Astrocyte (in vitro differentiated cells and primary cell): ENCODE measurements around the gene AATF.
A peak's percentile ranks its signal among the peaks of the same experiment; 100 is the strongest.

Experiments
- EZH2 ChIP-seq: IDR thresholded peaks from 2 replicates; pipeline ENCODE4 v1.6.1; 2012; ENCODE audit warnings: mild to moderate bottlenecking, low read length, inconsistent platforms; ENCODE audit not compliant: insufficient read depth
- TF ChIP-seq, protein P1 (sequence below): IDR thresholded peaks from 2 replicates; pipeline ENCODE4 v1.5.1; 2011; ENCODE audit warnings: low read depth, mild to moderate bottlenecking, inconsistent platforms, low read length, moderate library complexity; ENCODE audit not compliant: insufficient read depth

DNA sequence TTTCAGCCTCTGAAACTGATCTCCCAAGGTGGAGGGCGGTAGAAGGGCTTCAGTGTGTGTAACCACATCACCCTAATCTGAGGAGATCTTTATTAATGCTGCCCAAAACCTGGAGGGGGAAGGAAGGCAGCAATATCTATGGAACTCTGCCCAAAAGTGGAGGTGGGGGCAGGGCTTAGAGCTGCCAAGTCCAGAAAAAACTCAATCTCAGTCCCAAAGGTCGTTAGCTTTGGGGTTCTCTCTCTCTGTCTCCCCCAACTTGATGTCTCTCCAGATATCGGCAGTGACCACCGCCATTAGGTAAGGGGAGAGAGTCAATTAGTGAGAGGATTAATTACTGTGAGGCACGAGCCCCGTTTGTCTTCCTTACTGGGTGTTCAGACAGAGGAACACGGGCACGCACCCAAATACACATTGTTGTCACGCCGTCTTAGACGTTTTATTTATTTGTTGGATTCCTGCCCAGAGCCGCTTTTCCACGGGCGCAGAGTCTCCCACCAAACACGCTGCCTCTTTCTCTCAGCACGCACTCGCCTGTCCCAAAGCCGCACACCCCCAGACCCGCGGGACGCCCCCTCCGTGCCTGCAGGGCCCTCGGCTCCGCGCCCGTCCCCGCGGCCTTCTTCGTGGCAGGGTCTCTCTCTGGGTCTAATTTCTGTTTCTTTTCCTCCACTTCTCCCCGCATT lies 16.9 kb upstream of the AATF start:
- peak; percentile 93 for TF ChIP-seq EZH2
- TF ChIP-seq, protein P1, sequence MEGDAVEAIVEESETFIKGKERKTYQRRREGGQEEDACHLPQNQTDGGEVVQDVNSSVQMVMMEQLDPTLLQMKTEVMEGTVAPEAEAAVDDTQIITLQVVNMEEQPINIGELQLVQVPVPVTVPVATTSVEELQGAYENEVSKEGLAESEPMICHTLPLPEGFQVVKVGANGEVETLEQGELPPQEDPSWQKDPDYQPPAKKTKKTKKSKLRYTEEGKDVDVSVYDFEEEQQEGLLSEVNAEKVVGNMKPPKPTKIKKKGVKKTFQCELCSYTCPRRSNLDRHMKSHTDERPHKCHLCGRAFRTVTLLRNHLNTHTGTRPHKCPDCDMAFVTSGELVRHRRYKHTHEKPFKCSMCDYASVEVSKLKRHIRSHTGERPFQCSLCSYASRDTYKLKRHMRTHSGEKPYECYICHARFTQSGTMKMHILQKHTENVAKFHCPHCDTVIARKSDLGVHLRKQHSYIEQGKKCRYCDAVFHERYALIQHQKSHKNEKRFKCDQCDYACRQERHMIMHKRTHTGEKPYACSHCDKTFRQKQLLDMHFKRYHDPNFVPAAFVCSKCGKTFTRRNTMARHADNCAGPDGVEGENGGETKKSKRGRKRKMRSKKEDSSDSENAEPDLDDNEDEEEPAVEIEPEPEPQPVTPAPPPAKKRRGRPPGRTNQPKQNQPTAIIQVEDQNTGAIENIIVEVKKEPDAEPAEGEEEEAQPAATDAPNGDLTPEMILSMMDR = no peak
